Body of pancreas (tissue), 4 donors: ENCODE results near the gene ABCC3.

Experiments used
- POLR2A ChIP-seq, 3 donors: fragments of 450-650 bp; IDR thresholded peaks; one replicate each; pipeline ENCODE4 v1.6.1; 2016; ENCODE audit warnings: antibody characterized with exemption in 3 of 3, mild to moderate bottlenecking in 2 of 3
- TF ChIP-seq, protein P1 (sequence below), 7 experiments: fragments of 450-650 bp in 4 of 7; fragments of 200-600 bp in 3 of 7; sonication (generic) in 3 of 7; IDR thresholded peaks; one replicate each; pipeline ENCODE4 v1.5.1; 2016 to 2019; ENCODE audit warnings: antibody characterized with exemption in 7 of 7

DNA sequence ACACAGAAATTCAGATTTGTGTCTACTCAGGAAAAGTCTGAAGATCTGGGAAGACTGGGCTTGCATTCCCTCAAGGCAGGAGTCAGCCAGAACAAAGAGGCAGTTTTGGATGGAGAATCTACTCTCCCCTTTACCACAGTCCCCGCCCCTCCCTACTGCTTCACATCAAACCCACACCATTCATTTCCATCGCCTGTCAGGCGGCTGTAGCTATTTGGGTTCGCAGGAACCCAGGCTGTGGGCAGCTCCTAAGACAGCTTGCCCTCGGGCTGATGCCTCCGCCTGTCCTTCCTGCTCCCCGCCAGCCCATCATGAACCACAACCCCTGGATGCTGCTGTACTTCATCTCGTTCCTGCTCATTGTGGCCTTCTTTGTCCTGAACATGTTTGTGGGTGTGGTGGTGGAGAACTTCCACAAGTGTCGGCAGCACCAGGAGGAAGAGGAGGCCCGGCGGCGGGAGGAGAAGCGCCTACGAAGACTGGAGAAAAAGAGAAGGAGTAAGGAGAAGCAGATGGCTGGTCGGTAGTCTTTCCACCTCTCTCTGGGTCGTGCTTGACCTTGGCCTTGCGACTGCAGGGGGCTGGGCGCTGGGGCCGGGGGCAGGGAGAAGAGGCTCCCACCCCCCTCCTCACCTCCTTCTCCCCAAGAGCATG is 27.0 kb upstream of the ABCC3 start:
- TF ChIP-seq, protein P1, sequence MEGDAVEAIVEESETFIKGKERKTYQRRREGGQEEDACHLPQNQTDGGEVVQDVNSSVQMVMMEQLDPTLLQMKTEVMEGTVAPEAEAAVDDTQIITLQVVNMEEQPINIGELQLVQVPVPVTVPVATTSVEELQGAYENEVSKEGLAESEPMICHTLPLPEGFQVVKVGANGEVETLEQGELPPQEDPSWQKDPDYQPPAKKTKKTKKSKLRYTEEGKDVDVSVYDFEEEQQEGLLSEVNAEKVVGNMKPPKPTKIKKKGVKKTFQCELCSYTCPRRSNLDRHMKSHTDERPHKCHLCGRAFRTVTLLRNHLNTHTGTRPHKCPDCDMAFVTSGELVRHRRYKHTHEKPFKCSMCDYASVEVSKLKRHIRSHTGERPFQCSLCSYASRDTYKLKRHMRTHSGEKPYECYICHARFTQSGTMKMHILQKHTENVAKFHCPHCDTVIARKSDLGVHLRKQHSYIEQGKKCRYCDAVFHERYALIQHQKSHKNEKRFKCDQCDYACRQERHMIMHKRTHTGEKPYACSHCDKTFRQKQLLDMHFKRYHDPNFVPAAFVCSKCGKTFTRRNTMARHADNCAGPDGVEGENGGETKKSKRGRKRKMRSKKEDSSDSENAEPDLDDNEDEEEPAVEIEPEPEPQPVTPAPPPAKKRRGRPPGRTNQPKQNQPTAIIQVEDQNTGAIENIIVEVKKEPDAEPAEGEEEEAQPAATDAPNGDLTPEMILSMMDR (IDR thresholded peaks at IDR 0.05): no peak
- TF ChIP-seq POLR2A (IDR thresholded peaks at IDR 0.05): no peak
